Chondrocyte (in vitro differentiated cells): ENCODE measurements around the gene TOMM40. TPM values are rescaled to one million over a fixed set of nuclear protein-coding genes. Genes with fewer than 3 reads are reported as not detected.

Experiments used
- total RNA-seq: library from RNA; stranded (reverse); gene quantifications from 3 replicates; pipeline ENCODE4 v1.2.1, GENCODE V29; 2021

The TOMM40 gene
- total RNA-seq, 1 donor from 2014 or later: 40.9 TPM

Other genes starting within 250 kb of the TOMM40 start
- 44.4 to 93.2 TPM (median 89.7 TPM) in 3 replicates for gene PVR, start 247.3 kb upstream of the TOMM40 start, total RNA-seq
- gene CEACAM19, start 219.8 kb upstream of the TOMM40 start, total RNA-seq: 5.2 to 6.5 TPM (median 5.4 TPM) in 3 replicates
- gene CEACAM16, start 192.1 kb upstream of the TOMM40 start, total RNA-seq: not detected in 3 replicates
- 9.2 to 14.9 TPM (median 11.8 TPM) in 3 replicates for gene BCL3, start 142.5 kb upstream of the TOMM40 start, total RNA-seq
- gene CBLC, start 113.4 kb upstream of the TOMM40 start, total RNA-seq: not detected in 3 replicates
- gene BCAM, start 82.2 kb upstream of the TOMM40 start, total RNA-seq: 4.3 to 15.1 TPM (median 14.0 TPM) in 3 replicates
- 88.9 to 120 TPM (median 116 TPM) in 3 replicates for gene NECTIN2, start 45.0 kb upstream of the TOMM40 start, total RNA-seq
- gene APOE, start 14.5 kb downstream of the TOMM40 start, total RNA-seq: 47.1 to 178 TPM (median 170 TPM) in 3 replicates
- 2.2 to 6.9 TPM in 2 of 3 replicates, not detected in the other for gene APOC1, start 23.4 kb downstream of the TOMM40 start, total RNA-seq
- not detected in 3 replicates for gene APOC4, start 51.0 kb downstream of the TOMM40 start, total RNA-seq
- gene APOC2, start 54.8 kb downstream of the TOMM40 start, total RNA-seq: not detected in 3 replicates
- gene CLPTM1, start 64.1 kb downstream of the TOMM40 start, total RNA-seq: 91.4 to 122 TPM (median 96.3 TPM) in 3 replicates
- gene RELB, start 110.2 kb downstream of the TOMM40 start, total RNA-seq: 7.4 to 11.0 TPM (median 9.8 TPM) in 3 replicates
- 43.4 to 63.6 TPM (median 49.1 TPM) in 3 replicates for gene CLASRP, start 147.8 kb downstream of the TOMM40 start, total RNA-seq
- gene ZNF296, start 185.2 kb downstream of the TOMM40 start, total RNA-seq: 0.12 to 0.58 TPM (median 0.49 TPM) in 3 replicates
- 14.7 to 21.7 TPM (median 17.8 TPM) in 3 replicates for gene GEMIN7, start 188.0 kb downstream of the TOMM40 start, total RNA-seq
- gene PPP1R37, start 201.9 kb downstream of the TOMM40 start, total RNA-seq: 23.9 to 30.2 TPM (median 24.0 TPM) in 3 replicates